CD4-positive, alpha-beta T cell treated with Interleukin-10 for 1 hour (primary cell): ENCODE measurements around the gene DOCK9.
"Not testable (repeated sequence)": the region's sequence is repeated elsewhere in the genome, so short reads cannot be mapped to it uniquely, and the experiment has no call there.

Source experiments
- DNase-seq: peaks from one replicate; pipeline ENCODE4 v3.0.0-alpha.2; 2020

Gene DOCK9

DNA sequence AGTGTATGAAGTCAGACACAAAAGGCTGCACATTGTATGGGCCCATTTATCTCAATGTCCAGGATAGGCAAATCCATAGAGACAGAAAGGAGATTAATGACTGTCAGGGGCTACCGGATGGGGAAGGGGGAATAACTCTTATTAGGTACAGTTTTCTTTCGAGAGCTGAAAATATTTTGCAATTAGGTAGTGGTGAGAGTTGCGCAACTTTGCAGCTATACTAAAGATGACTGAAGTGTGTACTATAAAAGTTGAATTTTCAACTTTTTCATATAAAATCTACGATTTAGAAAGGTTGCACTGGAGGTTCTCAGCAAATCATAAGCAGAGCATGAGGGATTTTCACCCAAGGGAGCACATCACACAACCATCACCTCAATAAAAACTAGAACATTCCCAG is 209.3 kb downstream of the DOCK9 start:
- no peak for DNase-seq

DNA sequence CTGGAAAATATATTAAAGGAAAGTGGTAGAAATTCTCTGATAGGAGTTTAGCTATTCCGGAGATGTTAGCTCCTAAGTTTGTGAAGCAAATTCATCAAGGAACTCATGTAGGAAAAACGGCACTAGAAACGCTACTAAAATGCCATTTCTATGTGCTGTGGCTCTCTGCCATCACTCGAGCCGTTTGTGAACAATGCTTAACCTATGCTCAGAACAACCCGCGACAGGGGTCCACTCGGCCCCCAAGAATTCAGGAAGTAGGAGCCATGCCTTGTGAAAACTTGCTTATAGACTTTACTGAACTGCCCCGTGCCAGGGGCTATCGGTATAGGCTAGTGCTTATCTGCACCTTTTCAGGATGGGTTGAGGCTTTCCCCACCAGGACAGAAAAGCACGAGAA is 211.2 kb downstream of the DOCK9 start:
- DNase-seq, result no peak

- no peak for DNase-seq
Observed at GRCh38 chr13:98765996-98766519, 211.8 kb downstream of the DOCK9 start.

DNA sequence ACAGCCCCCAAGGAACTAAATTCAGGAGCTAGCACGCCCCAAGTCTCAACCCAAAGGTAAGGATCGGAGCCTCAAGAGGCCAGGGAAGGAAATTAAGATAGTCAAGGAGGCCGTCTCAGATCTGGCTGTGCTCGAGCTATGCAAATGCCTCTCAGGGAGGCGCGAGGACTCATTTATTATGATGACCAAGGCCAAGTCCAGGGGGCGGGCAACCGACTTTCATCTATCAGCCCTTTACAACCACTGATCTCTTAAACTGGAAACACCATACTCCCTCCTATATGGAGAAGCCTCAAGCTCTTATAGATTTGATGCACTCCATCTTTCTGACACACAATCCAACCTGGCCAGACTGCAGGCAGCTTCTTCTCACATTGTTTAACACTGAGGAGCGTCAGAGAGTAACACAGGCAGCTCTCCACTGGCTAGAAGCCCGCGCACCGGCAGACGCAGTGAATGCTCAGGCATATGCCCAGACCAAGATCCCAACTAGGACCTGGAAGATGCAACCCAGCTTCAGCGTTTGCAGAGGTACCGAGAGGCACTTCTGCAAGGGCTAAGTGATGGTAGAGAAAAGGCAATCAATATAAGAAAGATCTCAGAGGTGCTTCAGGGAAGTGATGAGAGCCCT is 215.8 kb downstream of the DOCK9 start:
- no peak for DNase-seq

- DNase-seq, result no peak
Observed at GRCh38 chr13:98761126-98761985, 216.5 kb downstream of the DOCK9 start.

DNA sequence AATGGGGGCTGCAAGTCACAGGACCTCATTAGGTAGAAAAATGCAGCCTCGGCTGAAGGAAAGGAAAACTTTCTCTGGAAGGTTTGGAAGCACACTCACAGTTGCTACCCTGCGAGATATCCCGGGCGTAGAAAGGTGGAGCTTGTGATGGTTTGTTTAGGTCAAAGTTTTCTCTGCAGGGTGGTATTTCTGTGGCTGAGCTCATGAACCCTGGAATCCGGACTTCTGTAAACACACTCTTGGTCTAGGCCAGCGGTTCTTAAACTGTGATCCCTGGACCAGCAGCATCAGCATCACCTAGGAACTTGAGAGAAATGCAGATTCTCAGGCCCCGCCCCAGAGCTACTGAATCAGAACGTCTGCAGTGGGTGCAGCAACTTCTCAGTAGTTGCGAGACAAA is 222.1 kb downstream of the DOCK9 start:
- DNase-seq, result no peak

- DNase-seq, result no peak
Observed at GRCh38 chr13:98755116-98755515, 222.7 kb downstream of the DOCK9 start.

DNA sequence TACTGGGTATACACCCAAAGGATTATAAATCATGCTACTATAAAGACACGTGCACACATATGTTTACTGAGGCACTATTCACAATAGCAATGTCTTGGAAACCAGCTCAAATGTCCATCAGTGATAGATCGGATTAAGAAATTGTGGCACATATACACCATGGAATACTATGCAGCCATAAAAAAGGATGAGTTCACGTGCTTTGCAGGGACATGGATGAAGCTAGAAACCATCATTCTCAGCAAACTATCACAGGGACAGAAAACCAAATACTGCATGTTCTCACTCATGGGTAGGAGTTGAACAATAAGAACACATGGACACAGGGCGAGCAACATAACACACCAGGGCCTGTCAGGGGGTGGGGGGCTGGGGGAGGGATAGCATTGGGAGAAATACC is 223.4 kb downstream of the DOCK9 start:
- not testable (repeated sequence) for DNase-seq

- no peak for DNase-seq
Observed at GRCh38 chr13:98752467-98753290, 225.2 kb downstream of the DOCK9 start, which contains the start of gene SLC15A1. Gene SLC15A1, minus strand, starts transcription at chr13:98752672. Its CDS starts 74 bp downstream, at chr13:98752598.

DNA sequence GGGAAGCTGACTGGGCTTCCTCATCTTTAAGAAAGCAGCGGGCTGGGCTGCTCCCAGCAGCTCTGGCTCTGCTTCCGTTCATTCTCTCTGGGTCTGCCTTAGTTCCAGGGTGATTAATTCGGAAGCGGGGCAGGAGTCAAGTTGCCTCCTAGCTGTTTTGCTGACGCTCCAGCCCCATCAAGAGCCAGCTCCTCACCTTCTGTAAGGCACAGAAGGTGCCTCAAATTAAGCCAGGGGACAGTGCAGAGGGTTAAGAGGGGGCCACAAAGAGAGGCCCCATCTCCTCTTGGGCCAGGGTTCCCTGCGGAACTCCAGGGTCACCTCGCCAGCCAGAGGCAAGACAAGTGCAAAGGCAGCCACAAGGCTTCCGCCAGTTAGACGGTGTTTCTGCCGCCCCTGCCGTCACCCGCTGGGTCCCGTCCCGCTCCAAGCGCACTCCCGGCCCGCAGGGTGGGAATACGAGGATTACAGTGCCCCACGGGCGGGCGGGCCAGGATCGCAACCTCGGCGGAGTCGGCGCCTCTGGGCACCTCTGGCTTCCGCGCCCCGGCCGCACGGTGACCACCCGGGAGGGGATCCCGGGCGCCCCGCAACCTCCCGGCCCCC is 225.9 kb downstream of the DOCK9 start:
- DNase-seq, result no peak

DNA sequence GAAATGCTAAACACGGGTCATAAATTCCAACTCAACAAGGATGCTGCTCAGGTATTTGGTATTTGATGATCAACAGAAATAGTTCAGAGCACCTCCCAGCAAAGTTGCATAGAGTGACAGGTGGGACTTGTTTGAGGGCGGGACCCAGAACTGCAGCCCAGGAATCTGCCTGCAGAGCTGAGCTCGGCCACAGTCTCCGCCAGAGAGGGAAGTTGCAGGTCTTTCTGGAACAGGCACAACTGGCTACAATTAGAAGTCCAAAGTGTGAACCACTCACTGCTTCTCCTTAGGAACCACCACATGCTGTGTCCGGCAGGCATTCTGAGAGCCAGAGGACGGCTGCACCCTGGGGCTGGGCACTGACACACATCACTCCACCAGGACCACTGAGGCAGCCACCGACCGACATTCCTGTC is 226.5 kb downstream of the DOCK9 start:
- DNase-seq, result no peak

DNA sequence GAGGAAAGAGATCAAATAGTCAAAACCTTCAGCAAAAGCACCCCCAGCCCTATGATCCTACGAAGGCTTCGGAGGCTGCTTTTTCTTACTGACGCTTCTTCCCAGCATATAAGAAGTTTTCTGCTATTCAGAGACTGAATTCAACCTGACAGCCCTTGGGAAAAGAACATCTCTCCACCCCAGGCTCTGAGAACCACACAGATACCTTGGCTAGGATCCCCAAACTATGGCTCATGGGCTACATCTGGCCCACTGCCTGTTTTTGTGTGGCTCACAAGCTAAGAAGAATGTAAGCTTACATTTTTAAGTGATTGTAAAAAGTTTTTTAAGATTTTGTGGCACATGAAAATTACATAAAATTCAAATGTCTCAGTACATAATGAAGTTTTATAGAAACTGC is 228.4 kb downstream of the DOCK9 start:
- no peak for DNase-seq

DNA sequence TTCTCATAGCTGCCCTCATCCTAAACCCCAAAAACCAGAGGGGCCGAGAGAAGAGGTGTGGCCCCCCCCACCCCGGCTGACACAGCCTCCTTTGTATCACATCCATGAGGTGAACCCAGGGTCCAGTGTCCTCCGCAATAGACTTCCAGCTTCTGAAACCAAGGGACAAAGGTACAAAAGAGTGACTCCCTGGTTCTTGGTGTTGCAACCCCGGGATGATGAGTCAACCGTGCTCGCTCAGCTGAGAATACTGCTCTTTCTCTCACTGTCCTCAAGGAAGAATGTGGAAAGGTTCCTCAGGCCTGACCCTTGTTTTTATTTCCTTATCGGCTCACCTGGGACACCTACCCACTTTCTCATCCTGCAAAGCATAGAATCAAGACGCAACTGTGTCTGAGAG is 230.9 kb downstream of the DOCK9 start:
- DNase-seq, result no peak
